Measurements from ENCODE around the gene ALG2.
A peak's percentile ranks its signal among the peaks of the same experiment; 100 is the strongest.

ALG2 gene

DNA sequence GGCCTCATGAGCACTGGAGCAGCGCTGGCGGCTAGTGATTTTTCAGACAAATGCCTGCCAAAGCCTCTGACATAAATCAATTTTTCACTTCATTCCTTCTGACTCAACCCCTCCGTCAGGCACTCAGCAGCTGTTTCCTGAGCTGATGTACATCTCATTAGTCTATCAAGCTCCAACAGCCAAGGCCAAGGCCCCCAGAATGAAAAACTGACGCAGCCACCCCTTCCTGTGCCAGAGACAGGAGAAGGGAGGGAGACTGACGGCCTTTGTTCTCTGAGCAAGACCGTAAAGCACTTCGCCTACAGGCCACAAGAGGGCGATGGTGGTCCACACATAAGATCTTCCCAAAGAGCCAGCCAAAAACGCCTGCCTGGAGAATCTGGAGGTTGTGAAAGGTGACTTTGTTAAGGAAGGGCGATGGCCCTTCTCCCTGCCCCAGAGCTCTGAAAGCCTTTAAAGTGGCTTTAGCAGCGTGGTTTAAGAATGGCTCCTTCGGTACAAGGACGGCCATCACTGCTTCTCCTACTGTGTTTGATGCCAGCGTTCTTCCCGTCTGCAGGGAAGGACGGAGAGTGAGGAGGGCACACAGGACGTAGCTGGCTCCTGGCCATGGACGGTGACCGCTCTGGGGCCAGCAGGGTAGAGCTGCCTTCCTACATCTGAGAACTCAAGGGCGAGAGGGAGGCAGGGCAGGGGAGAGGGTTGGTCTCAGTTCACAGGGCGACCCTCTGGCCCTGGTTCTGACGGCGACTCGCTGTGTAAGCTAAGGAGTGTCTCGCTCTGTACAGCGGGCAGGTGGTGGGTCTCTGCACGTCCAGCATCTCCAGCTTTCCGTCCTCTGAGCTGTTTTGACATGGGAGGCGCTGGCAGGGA, 37.0 kb downstream of the ALG2 start:
- DNase-seq (ENCODE audit: low spot score in 2 of 2) (peak; percentile 68 to 69), ATAC-seq (replicated peaks; ENCODE audit: extremely low read depth, poor library complexity, severe bottlenecking) (peak; percentile 86)
- H3K4me3 Mint-ChIP-seq = peak overlapping the region; percentile 1
- peaks cover 17% of the 10 kb centered on the region for H3K4me1 Mint-ChIP-seq
- H3K36me3 Mint-ChIP-seq (ENCODE audit: insufficient read depth) = peaks cover 2% of the 10 kb centered on the region
- peak overlapping the region; percentile 48 for H3K27ac Mint-ChIP-seq (ENCODE audit: low read depth)
- H3K9me3 Mint-ChIP-seq = no peaks in the 10 kb centered on the region
- H3K27me3 Mint-ChIP-seq = peaks cover 17% of the 10 kb centered on the region

DNA sequence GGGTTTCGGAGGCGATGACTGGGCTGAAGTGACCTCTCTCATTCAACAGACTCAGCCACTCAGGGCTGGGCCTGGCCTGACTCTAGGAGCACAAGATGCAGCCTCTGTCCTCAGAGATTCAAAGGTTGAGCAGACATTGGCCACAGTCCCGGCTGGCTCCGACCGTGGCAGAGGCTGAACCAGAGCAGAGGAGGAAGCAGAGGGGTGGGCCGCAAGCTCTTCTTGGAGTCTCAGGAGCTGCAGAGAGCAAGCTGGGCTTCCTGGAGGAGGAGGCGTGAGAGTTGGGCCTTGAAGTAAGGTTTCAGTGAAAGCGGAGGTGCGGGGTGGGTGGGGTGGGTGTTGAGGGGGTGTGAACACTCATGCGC, 37.6 kb downstream of the ALG2 start:
- peaks cover 17% of the 10 kb centered on the region for H3K4me1 Mint-ChIP-seq
- ATAC-seq (replicated peaks; ENCODE audit: extremely low read depth, poor library complexity, severe bottlenecking) (no peak), DNase-seq (ENCODE audit: low spot score in 2 of 2) (no peak)
- H3K9me3 Mint-ChIP-seq = no peaks in the 10 kb centered on the region
- H3K4me3 Mint-ChIP-seq = peak overlapping the region; percentile 1
- H3K27ac Mint-ChIP-seq (ENCODE audit: low read depth) = peak overlapping the region; percentile 48
- H3K36me3 Mint-ChIP-seq (ENCODE audit: insufficient read depth) = peaks cover 2% of the 10 kb centered on the region
- H3K27me3 Mint-ChIP-seq = peaks cover 11% of the 10 kb centered on the region

DNA sequence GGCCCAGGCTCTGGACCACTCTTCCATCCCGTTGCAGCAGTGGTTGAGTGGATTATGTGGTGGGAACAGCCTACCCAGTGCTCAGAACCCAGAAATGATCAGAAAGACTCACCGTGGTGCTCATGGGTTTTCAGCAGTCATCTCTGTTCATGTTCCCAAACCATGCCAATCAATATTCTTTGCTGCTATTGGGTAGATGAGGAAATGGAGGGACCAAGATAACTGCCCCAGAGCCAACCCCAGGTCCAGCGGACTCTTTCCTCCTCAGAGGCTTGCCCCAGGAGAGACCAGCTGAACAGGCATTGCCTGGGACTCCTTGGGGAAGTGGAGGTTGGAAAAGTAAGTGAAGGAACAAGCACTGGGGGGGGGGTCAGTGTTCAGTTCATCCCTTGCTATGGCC, 38.1 kb downstream of the ALG2 start:
- H3K27ac Mint-ChIP-seq (ENCODE audit: low read depth) = no peak overlapping the region
- H3K9me3 Mint-ChIP-seq = no peaks in the 10 kb centered on the region
- H3K4me1 Mint-ChIP-seq = peaks cover 17% of the 10 kb centered on the region
- ATAC-seq (replicated peaks; ENCODE audit: extremely low read depth, poor library complexity, severe bottlenecking) (no peak), DNase-seq (ENCODE audit: low spot score in 2 of 2) (no peak)
- peaks cover 6% of the 10 kb centered on the region for H3K27me3 Mint-ChIP-seq
- no peak overlapping the region for H3K4me3 Mint-ChIP-seq
- H3K36me3 Mint-ChIP-seq (ENCODE audit: insufficient read depth) = peaks cover 2% of the 10 kb centered on the region

DNA sequence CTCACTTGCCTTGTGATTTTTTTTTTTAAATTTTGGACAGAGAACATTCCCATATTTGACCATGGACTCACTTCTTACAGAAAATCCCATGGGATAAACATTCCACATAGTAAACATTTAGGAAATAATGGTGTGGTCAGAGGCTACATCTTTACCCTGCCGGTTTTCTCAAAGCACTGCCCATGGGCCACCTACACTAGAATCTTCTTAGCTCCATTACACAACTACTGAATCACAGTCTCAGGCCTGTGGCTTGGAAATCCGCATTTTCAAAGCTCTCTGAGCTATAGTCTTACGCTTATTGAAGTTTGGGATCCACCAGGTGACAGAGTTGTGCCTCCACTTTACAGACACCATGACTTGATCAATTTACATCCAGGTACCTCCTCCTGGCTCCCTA, 39.4 kb downstream of the ALG2 start:
- Mint-ChIP-seq H3K27me3 (no peaks in the 10 kb centered on the region), H3K9me3 (no peaks in the 10 kb centered on the region), H3K4me3 (no peak overlapping the region), H3K27ac (ENCODE audit: low read depth) (no peak overlapping the region), H3K36me3 (ENCODE audit: insufficient read depth) (peaks cover 2% of the 10 kb centered on the region), H3K4me1 (peaks cover 17% of the 10 kb centered on the region)
- no peak for DNase-seq (ENCODE audit: low spot score in 2 of 2)
- ATAC-seq (replicated peaks; ENCODE audit: extremely low read depth, poor library complexity, severe bottlenecking) = no peak

DNA sequence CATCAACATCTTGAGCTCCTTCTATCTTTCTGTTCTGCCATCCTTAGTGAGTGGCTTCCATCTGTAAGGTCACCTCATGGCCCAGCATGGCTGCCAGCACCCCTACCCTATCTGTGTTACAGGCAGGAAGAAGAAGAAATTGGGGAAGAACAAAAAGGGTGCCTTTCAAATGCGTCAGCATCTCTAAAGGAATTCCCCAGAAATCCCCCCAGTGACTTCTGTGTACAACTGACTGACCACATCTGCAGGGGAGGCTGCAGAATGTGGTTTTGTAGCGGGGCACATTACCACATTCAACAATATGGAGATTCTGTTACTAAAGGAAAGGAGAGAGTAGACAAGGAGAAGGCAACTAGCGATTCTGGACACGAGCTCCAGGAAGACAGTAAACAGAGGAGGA, 40.1 kb downstream of the ALG2 start:
- H3K36me3 Mint-ChIP-seq (ENCODE audit: insufficient read depth) = peaks cover 2% of the 10 kb centered on the region
- no peaks in the 10 kb centered on the region for H3K9me3 Mint-ChIP-seq
- ATAC-seq (replicated peaks; ENCODE audit: extremely low read depth, poor library complexity, severe bottlenecking) = peak; percentile 31
- peaks cover 17% of the 10 kb centered on the region for H3K4me1 Mint-ChIP-seq
- no peaks in the 10 kb centered on the region for H3K27me3 Mint-ChIP-seq
- no peak for DNase-seq (ENCODE audit: low spot score in 2 of 2)
- H3K4me3 Mint-ChIP-seq = no peak overlapping the region
- H3K27ac Mint-ChIP-seq (ENCODE audit: low read depth) = no peak overlapping the region

DNA sequence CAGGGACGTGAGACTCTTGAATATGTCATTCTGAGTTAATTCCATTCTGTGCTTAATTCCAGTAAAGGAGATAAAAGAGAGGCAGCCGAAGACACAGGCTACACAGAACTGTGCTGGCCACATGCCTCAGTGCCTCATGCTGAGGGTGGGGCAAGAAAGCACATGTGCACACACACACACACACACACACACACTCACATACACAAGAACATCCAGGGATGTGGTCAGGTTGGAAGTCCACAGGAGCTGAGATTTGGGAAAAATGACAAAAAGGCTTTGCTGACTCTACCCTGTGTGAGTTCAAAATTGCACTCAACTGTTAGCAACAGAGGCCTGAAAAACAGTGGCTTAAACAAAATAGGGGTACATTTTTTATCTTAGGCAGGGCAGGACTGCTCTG, 40.5 kb downstream of the ALG2 start:
- DNase-seq (ENCODE audit: low spot score in 2 of 2) (no peak), ATAC-seq (replicated peaks; ENCODE audit: extremely low read depth, poor library complexity, severe bottlenecking) (no peak)
- H3K27me3 Mint-ChIP-seq = no peaks in the 10 kb centered on the region
- peaks cover 17% of the 10 kb centered on the region for H3K4me1 Mint-ChIP-seq
- no peaks in the 10 kb centered on the region for H3K9me3 Mint-ChIP-seq
- no peak overlapping the region for H3K27ac Mint-ChIP-seq (ENCODE audit: low read depth)
- H3K36me3 Mint-ChIP-seq (ENCODE audit: insufficient read depth) = peaks cover 2% of the 10 kb centered on the region
- H3K4me3 Mint-ChIP-seq = no peak overlapping the region

DNA sequence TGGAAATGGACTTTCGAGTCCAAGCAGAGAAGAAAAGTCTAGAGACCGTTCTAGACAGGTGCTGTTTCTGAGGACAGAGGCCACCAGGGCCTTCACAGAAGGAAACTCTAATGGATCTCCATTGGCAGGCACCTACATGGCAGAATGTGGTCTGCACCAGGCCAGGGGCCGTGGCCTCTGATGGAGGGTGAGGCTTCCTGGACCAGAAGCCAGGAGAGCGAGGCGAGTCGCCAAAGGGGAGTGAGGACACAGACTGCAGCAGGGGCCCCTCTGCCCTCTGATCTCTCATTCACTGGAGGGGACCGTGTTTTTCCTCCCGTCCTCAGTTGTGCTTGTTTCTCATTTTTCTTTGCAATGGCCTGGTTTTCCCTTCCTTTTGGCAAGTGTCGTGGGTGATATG, 41.1 kb downstream of the ALG2 start:
- Mint-ChIP-seq H3K27me3 (no peaks in the 10 kb centered on the region), H3K27ac (ENCODE audit: low read depth) (no peak overlapping the region)
- no peak for ATAC-seq (replicated peaks; ENCODE audit: extremely low read depth, poor library complexity, severe bottlenecking)

DNA sequence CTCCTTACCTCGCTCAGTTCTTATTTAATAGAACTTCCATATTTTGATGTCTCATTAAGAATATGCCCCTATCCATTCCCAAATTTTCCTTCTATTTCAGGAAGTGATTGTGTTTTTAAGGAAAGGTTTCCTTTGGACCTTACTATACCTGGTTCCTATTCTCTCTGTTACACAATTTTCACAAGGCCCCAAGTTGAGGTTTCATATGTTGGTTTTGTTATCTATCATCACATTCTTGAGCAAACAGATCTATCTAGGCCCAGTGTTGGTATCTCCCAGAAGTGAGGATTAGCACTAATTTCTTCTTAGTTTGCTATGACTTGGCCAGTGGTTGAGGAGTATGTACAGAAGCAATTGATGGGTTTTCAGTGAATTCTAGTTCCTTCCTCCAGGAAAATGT, 41.5 kb downstream of the ALG2 start:
- Mint-ChIP-seq H3K27ac (ENCODE audit: low read depth) (no peak overlapping the region), H3K36me3 (ENCODE audit: insufficient read depth) (peaks cover 2% of the 10 kb centered on the region), H3K9me3 (no peaks in the 10 kb centered on the region), H3K4me3 (no peak overlapping the region), H3K27me3 (no peaks in the 10 kb centered on the region), H3K4me1 (peaks cover 17% of the 10 kb centered on the region)
- no peak for DNase-seq (ENCODE audit: low spot score in 2 of 2)
- ATAC-seq (replicated peaks; ENCODE audit: extremely low read depth, poor library complexity, severe bottlenecking) = no peak

More for the DNA sequence above, 41.1 kb downstream of the ALG2 start:
- H3K4me1 Mint-ChIP-seq = peaks cover 17% of the 10 kb centered on the region
- H3K4me3 Mint-ChIP-seq = no peak overlapping the region
- H3K36me3 Mint-ChIP-seq (ENCODE audit: insufficient read depth) = peaks cover 2% of the 10 kb centered on the region
- H3K9me3 Mint-ChIP-seq = no peaks in the 10 kb centered on the region
- DNase-seq (ENCODE audit: low spot score in 2 of 2) = no peak

DNA sequence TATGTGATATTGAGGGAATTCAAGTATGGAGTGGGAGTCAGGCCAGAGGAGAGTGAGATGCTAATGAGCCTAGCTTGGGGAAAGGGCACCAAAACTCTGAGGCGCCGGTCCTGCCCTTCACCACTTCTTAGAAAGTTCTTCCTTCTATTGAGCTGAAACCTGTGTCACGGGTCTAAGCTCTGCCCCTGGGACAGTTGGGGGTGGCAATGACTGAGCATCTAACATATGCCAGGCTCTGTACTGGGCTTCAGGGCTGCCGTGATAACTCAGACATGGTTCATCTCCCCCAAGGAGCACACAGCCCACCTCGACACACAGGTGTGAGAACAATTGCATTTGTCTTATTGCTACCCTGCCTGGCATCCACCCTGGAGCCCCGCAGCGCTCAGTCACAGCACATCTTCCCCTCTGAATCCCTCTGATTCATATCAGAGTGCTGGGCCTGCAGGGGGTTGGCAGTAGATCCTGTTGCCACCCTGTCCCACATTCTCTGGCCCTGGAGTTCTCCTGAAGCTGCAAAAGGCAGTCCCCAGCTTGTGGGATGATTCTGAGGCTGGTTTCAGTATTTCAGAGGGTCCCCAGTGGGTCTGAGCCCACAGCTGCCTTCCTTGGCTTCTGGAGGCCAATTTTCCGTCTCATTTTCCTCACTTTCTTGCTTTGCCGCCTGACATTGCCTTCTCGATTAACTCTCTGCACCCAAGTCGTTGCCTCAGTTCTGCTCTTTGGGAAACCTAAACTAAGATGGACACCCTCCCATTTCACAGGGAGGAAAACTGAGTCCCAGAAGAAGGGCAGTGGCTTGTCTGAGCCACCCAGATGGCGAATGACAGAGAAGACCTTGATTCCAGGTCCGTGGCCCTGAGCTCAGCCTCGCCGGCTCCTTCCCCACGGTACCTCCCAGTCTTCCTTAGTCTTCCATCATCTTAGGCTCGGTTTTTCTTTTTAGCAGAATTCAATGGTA, 42.5 kb downstream of the ALG2 start:
- Mint-ChIP-seq H3K4me3 (no peak overlapping the region), H3K9me3 (no peaks in the 10 kb centered on the region), H3K27me3 (no peaks in the 10 kb centered on the region), H3K27ac (ENCODE audit: low read depth) (no peak overlapping the region), H3K36me3 (ENCODE audit: insufficient read depth) (peaks cover 2% of the 10 kb centered on the region), H3K4me1 (peaks cover 10% of the 10 kb centered on the region)
- DNase-seq (ENCODE audit: low spot score in 2 of 2) (no peak), ATAC-seq (replicated peaks; ENCODE audit: extremely low read depth, poor library complexity, severe bottlenecking) (no peak)

DNA sequence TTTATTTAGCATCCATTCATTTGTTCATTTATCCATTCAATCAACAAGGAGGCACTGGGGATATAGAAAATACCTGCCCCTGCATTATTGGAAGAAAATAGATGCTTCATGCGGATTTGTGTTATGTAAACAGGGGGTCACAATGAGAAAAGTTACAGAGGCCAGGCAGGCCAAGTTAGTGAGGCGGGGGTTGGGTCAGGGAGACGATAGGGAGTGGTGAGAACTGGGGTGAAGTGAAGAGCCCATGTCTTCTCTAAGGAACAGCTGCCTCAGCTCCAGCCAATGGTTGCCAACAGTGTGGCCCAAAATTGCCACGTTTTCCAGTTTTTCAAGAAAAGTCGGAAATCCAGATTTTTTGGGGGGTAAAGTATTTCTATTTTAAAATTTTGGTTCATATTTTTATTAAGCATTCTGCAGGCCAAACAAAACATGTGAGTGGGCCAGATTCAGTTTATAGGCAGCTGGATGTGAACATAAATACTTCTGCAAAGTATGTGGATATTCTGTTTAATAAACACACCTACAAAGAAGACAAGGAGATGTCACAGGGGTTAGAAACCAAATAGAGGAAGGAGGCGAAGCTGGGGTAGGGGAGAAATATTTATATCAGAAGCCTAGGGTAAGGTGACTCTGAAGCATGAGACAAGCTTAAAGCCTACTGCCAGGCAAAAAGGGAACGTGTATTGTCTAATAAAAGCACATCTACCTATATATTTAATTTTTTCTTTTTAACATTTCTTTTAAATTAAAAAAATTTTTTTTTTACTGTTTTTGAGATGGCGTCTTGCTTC, 44.0 kb downstream of the ALG2 start:
- DNase-seq (ENCODE audit: low spot score in 2 of 2) (no peak), ATAC-seq (replicated peaks; ENCODE audit: extremely low read depth, poor library complexity, severe bottlenecking) (no peak)
- no peaks in the 10 kb centered on the region for H3K9me3 Mint-ChIP-seq
- H3K27me3 Mint-ChIP-seq = no peaks in the 10 kb centered on the region
- H3K4me1 Mint-ChIP-seq = peaks cover 6% of the 10 kb centered on the region
- H3K36me3 Mint-ChIP-seq (ENCODE audit: insufficient read depth) = peaks cover 2% of the 10 kb centered on the region
- no peak overlapping the region for H3K27ac Mint-ChIP-seq (ENCODE audit: low read depth)
- H3K4me3 Mint-ChIP-seq = no peak overlapping the region

DNA sequence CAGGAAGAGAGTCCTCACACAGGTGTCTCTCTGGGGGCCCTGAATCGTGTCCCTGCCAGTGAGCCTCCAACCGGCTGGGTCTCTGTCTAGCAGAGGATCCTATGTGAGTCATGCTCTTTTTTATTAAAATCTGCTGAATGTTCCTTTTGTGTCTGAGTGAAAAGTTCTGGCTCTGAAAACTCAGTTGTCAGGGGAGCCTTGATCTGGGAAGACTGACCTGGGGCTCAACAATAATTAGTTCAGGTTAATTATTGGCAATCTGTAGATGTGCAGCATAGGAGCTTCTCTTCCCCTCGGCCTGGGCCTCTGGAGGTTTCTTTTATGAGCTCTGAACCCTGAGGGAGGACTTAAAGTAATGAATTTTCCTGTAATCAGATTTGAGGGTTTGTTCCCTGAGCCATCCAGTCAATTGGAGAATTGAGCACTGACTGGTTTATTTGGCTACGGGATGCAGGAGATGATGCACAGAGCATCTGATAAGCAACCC, 45.2 kb downstream of the ALG2 start:
- DNase-seq (ENCODE audit: low spot score in 2 of 2) (no peak), ATAC-seq (replicated peaks; ENCODE audit: extremely low read depth, poor library complexity, severe bottlenecking) (no peak)
- H3K4me1 Mint-ChIP-seq = peaks cover 2% of the 10 kb centered on the region
- H3K9me3 Mint-ChIP-seq = no peaks in the 10 kb centered on the region
- no peak overlapping the region for H3K27ac Mint-ChIP-seq (ENCODE audit: low read depth)
- peaks cover 10% of the 10 kb centered on the region for H3K27me3 Mint-ChIP-seq
- H3K36me3 Mint-ChIP-seq (ENCODE audit: insufficient read depth) = peaks cover 1% of the 10 kb centered on the region
- no peak overlapping the region for H3K4me3 Mint-ChIP-seq
